ENCODE results near the gene COPS4.

GRCh38 chr4:83024233-83024632 is 10.8 kb upstream of the COPS4 start:
- TF ChIP-seq SIX5 (IDR thresholded peaks at IDR 0.05; ENCODE audit: low read depth, low read length), result no peak
- TF ChIP-seq CTCF (IDR thresholded peaks at IDR 0.05; ENCODE audit: control extremely low read depth in 1 of 3, insufficient read depth in 1 of 3, low read depth in 1 of 3, low read length in 3 of 3), result no peak
- TF ChIP-seq POLR2A (IDR thresholded peaks at IDR 0.05; ENCODE audit: control extremely low read depth in 1 of 2, low read depth in 2 of 2, low read length in 2 of 2), result no peak
- TF ChIP-seq EZH2 (IDR thresholded peaks at IDR 0.05; ENCODE audit: low read depth, low read length, severe bottlenecking), result no peak
- TF ChIP-seq GABPA (IDR thresholded peaks at IDR 0.05; ENCODE audit: borderline replicate concordance, insufficient read depth, low read length), result no peak
- TF ChIP-seq HDAC6 (IDR thresholded peaks at IDR 0.05; ENCODE audit: low read depth, low read length), result no peak
